Measurements from ENCODE around the gene EXOC3.
A peak's percentile ranks its signal among the peaks of the same experiment; 100 is the strongest.

EXOC3 gene

DNA sequence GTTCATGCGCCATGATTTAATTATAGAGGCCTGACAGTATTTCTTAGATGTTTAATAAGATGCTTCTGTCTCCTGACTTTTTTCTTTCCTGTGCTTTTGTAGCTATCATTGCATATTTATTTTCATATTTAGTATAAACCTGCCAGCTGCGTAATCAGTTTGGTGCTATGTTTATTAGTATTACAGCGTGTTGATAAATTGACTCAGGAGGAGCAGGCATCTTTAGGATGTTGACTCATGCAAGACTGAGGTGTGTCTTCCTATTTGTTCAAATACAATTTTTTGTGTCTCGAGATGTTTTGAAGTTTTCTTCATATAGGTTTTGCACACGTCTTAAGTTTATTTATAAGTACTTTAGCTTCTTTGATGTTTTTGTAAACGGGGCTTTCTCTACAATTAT lies 35.9 kb upstream of the EXOC3 start:
- no peak for DNase-seq

DNA sequence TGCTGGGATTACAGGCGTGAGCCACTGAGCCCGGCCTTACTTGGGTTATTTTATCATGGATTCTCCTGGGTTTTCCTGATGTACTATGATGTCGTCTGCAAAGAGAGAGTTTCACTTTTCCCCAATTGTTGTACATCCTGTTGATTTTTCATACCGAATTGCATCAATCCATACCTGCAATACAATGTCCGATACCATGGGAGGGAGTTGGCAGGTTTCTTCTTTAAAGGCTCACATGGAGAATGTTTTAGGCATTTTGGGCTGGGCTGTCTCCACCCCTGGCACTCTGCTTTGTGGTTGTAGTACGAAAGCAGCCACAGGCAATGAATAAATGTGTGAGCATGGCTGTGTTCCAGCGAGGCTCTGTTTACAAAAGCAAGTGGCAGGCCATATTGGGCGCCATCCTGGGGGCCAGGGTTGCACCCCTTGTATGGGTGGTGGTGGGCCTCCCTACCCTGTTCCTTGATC lies 35.1 kb upstream of the EXOC3 start:
- no peak for DNase-seq

DNA sequence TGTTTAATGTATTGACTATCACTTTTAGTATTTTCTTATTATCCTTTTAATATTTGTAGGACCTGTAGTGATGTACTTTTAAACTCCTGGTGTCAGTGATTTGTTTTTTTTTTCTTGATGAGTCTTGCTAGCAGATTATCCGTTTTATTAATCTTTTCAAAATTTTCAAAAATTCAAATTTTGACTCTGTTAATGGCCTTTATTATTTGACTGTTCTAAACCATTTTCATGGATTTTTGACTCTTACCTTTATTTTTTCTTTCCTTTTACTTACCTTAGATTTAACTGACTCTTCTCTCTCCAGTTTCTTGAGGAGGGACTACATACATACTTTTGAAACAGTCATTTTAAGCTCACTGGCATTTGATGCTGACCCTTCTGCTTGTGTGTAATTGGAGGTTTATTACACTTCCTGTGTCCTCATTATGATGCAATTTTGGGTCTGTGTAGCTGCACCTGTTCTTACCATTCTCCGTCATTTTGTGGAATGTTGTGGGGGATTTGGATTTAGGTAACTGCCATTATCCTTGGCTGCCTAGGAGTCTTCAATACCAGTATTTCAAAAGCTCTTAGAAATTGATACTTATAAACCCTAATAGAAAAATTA lies 32.0 kb upstream of the EXOC3 start:
- no peak for DNase-seq

DNA sequence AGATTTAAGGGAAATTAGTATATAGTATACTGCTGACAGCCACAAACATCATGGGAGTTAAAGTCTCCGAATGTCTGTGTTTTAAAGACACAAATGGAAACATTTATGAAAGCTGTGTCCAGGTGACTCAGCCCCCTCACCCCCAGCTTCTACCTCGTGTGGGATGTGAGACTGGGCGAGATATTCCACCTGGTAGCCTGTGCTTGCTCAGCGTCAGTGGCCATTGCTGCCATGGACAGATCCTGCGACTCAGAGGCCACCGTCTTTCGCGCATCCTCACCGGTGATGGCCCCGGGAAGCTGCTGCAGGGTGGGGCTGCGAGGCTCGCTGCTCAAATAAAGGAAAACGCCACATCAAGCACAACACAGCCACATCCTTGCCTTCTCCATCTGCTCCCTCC lies 31.2 kb upstream of the EXOC3 start:
- DNase-seq, result no peak

DNA sequence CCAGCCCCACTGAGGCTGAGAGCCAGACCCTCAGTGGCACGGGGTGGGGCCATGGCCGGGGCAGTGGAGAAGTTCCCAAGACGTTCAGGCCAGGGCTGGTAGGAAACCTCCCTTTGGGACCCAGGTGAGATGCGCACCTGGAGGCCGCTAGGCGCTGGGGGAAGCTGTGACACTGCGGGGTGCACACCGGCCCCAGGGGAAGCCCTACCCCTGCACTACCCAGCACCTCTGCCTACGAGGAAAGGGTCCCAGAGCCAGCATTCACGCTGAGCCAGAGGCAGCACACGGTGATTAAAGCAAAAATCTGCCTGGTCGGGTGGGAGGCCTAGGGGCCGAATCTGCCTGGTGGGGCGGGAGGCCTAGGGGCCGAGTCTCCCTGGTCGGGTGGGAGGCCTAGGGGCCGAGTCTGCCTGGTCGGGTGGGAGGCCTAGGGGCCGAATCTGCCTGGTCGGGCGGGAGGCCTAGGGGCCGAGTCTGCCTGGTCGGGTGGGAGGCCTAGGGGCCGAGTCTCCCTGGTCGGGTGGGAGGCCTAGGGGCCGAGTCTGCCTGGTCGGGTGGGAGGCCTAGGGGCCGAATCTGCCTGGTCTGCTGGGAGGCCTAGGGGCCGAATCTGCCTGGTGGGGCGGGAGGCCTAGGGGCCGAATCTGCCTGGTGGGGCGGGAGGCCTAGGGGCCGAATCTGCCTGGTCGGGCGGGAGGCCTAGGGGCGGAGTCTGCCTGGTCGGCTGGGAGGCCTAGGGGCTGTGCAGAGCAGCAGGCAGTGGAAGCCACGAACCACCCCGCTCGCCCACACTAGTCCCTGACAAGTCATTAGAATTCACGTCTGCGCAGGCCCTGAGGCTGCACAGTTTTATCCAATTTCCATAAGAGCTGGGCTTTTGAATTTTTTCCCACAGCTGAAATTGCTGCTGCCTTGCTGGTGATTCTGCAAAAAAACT lies 27.7 kb upstream of the EXOC3 start:
- DNase-seq, result peak; percentile 29

DNA sequence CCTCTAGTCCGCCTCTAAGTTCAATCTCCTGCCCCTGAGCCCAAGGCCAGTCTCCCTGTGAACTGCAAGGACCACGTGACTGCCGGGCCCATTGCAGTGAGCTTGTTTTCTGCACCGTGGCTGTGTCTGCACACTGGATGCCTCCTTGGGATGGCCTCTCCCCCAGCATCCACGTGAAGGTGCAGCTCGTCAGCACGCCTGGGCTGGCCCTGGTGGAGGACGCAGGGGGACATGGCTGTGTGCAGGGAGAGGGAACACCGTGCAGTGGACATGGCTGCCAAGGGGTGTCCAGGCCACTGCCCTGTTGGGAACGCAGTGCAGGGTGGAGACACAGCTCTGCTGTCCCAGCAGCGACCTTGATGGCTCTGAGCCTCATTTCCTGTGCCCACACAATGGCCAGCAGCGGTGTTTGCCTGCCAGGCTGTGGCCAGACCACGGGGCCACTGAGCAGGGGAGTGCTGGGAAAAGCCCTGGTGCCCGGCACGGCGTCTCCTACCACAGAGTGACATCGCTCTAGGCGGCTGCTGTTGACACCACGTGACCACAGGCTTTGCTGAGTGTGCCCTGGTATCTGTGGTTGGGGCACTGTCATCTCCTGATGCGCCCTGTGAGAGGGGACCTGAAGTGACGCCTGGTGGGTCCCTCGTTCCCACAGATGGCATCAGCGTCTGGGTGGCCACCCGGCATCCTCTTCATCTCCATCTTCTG lies 26.9 kb upstream of the EXOC3 start:
- DNase-seq, result no peak

DNA sequence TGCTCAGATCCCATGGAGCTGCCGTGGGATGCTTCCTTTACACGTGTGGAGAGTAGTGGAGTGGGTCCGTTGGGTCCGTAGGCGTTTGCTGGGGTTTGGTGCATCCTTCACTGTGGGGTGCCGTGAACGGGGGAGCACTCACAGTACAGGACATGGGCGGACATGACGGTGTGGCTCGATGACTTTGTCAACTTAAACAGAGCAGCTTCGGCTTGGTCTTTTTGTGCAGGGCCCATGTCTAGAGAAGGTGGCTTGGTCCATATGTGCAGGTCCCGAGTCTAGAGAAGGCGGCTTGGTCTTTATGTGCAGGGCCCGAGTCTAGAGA lies 26.4 kb upstream of the EXOC3 start:
- no peak for DNase-seq

DNA sequence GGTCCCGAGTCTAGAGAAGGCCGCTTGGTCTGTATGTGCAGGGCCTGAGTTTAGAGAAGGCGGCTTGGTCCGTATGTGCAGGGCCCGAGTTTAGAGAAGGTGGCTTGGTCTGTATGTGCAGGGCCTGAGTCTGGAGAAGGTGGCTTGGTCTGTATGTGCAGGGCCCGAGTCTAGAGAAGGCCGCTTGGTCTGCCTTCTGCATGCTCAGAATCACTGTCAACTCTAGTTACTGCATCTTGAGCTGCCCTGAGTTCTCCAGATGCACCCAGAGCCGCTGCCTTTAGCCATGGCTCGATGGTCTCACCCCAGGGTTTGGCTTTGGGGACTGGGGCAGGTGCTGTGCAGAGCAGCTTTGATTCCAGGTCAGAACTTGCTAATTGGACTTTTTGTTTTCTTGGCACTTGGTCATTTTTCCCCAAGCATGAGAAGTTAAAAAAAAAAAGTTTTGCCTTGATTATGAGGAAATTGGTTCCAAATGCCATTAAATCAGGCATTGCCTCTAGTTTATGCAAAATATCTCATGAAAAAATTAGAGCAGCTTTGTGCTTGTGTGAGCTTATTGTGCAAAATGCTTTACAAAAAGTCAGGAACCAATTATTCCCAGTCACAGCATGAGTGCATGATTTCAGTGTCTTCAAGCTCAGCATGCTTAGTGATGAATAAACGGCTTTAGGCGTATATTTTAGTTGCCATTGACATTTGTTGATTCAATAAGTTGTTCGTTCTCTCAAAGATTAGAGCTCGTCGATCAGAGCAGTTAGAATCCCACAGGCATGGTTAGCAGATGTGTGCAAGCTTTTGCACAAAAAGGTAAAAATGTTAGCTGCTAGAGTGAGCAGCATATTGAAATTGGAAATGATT lies 25.4 kb upstream of the EXOC3 start:
- DNase-seq, result no peak

DNA sequence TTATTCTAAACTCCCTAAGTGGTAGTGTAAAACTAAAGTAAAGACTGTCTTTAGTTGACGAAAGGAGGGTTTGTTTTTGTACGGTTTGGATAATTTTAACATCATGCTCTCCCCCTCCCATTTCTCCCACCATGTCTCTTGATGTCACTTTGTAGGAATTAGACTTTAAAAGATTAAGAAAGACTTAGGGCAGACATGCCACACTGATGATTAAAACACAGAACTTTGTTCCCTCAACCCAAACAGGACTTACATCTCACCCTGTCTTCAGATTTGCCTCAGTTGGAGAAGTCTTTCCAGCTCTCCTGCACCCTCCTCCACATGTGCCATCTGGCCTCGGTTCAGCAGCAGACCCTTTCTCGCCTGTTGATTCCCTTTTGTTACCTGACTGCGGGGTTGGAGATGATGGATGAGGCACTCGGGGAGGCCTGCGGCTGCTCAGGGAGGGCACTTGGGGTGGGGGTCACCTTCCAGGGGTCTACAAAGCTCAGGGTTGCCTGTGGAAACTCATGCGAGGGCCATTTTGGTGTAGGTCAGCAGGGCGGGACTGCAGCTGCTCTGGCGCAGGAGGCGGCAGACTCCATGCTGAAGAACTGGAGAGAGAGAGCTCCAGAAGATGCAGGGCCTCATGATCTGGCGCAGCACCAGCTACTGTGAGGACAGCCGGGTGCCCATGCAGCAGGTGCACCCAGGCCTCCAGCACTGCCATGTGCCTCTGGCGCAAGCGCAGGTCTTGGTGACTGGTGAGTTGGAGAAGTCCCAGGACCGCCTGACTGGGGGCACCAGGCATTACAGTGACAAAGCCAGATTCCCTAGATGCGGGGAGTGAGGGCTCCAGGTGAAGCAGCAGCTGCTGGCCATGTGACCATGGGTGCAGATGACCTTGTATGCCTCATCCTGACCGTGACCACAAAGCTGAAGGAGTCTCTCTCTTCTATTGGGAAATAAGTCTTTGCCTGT lies 24.5 kb upstream of the EXOC3 start:
- DNase-seq, result peak; percentile 25

DNA sequence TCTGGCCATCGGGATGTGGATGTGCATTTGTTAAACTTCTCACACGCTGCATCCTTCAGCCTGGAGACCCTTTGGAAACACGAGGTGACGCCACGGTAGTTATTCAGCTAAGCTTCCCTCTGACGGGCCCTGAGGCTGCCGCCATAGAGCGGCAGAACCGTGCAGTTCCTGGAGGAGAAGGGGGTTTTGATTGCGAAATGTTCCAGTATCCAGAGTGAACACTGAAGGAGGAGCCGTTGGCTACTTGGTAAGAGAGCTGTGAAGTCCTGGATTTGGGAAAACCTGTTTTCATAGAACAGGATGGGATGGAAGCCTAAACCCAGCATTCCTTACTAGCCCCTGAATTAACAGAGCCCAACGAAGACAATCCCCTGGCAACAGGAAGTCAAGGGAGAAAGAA lies 23.0 kb upstream of the EXOC3 start:
- no peak for DNase-seq

DNA sequence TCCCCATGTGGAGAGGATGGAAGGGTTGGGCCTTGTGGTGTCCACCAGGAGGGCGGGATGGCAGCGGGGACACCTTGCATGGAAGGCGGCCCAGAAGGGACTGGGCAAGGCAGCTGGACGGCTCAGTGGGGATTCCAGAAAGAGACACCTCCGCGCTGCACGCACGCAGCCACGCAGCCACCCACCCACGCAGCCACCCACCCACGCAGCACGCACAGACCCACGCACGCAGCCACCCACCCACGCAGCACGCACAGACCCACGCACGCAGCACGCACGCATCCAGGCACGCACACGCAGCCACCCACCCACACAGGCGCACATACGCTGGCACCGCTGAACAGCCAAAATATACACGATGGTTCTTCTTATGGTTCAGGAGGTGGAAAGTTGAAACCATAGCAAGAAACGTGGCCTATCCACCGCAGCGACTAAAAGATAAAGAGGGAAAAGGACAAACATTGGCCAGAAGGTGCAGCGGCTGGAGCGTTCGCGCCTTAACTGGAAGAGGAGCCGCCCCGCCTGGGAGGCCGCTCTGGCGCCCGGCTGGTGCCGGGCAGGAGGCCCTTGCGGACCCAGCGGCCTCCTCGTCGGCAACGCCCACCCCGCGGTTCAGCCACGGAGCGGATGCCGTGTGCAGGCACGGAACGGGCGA lies 22.2 kb upstream of the EXOC3 start:
- no peak for DNase-seq

DNA sequence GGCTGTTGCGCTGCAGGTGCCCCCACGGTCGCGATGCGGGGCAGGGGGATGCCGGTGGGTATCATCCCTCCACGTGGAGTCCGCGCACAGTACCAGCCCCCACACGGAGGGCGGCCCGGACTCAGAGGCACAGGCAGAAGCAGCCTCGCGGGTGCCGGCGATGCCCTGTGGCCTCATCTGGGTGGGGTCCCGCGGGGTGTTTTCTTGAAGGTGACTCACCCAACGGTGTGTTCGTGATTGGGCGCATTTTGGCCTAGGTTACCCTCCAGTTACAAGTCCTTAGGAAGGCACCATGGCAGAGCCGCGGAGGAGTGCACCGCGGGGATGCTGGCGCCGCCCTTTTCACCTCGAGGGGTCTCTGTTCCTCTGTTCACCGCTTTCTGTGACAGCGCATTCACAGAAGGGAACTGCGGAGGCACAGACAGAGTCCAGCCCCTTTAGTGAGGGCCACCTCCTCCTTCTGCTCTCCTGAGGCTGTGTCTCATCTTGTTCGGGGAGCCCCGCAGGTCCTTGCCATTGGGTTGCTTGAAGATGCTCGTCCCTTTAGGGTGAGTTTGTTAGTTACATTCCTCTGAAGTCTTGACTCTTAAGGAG lies 21.6 kb upstream of the EXOC3 start:
- DNase-seq, result no peak

DNA sequence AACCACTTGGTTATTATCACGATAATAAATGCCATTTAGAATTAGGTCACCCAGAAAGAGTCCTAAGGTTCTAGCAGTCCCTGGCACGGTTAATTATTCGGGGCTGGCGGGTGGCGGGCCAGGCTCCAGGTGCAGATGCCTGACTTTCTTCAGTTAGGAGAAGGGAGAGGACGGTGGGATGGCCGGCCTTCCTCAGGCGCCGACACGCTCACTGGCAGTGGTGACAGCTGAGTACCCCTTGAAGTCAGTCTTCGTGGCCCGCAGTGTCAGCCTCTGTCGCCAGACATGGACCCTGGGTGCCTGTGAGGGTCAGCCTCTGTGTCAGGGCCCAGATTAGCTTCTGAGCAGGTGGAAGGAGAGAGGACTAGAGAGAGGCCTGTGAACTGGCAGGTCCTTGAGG lies 21.1 kb upstream of the EXOC3 start:
- no peak for DNase-seq

DNA sequence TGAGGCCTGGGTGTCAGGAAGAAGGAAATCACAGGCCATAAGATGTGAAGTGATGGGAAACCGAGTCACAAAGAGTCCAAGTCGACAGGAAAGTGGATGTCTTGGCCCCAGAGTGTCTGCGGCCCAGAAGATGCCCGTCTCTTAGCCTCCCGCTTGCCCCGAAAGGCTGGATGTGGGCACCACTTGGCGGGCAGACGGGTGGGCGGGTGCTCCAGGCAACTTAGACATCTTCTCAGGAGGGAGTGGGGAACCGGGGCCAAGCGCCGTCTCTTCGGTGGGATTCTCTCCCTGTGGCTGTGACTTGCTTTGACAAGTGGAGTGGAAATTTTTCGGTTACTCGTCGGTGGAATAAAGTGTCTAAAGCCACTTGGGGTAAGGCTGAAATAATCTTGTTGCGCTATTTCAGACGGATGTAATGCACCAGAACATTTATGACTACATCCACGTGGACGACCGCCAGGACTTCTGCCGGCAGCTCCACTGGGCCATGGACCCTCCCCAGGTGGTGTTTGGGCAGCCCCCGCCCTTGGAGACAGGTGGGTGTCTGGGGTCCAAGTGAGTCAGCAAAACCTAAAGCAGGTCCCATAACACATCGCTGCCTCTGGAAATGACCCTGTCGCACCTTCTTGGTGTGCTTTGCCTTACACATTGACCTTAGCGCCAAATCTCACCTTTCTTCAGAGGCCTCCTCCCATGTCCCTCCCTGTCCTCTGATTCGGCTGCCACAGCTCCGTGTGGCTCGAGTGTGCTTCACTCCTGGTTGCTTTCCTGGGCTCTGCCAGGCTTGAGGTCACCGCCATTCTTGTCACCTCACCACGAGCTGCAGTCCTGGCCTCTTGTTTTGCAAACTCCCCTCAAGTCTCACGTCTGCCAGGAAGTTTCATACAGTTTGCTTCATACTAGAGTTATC lies 20.4 kb upstream of the EXOC3 start:
- no peak for DNase-seq

DNA sequence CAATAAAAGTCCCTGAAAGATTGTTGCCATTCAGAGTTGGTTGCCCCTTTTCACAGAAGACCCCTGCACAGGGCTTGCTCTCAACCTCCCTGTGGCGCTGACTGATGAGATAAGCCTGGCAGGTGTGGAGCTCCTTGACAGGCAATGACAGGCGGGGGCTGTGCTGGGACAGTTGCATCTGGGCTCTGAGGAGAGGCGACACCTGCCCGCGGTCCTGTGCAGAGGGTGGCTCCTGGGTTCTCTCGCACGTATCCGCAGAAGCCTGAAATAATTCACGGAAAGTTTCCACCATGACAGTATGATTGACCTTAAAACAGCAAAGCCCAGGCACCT lies 19.8 kb upstream of the EXOC3 start:
- no peak for DNase-seq

DNA sequence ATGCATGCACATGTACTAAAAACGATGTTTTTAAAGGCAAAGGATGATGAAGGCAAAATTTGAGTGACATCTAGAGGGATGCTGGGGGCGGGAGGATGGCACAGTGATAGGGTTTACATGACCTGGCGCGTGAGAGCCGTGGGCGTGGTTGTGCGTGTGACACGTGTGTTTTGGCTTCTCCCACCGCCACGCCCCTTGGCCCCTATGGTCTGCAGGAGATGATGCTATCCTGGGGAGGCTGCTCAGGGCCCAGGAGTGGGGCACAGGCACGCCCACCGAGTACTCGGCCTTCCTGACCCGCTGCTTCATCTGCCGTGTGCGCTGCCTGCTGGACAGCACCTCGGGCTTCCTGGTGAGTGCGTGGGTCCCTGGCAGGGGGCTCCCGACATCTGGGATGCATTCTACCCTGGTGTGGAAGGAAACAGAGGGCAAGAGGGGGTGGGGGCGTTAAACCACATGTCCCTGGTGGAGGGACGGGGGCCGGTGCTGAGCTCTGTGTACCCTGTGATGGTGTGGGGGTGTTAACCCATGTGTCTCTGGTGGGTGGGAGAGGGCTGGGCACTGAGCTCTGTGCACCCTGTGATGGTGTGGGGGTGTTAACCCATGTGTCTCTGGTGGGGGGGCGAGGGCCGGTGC lies 19.2 kb upstream of the EXOC3 start:
- no peak for DNase-seq

DNA sequence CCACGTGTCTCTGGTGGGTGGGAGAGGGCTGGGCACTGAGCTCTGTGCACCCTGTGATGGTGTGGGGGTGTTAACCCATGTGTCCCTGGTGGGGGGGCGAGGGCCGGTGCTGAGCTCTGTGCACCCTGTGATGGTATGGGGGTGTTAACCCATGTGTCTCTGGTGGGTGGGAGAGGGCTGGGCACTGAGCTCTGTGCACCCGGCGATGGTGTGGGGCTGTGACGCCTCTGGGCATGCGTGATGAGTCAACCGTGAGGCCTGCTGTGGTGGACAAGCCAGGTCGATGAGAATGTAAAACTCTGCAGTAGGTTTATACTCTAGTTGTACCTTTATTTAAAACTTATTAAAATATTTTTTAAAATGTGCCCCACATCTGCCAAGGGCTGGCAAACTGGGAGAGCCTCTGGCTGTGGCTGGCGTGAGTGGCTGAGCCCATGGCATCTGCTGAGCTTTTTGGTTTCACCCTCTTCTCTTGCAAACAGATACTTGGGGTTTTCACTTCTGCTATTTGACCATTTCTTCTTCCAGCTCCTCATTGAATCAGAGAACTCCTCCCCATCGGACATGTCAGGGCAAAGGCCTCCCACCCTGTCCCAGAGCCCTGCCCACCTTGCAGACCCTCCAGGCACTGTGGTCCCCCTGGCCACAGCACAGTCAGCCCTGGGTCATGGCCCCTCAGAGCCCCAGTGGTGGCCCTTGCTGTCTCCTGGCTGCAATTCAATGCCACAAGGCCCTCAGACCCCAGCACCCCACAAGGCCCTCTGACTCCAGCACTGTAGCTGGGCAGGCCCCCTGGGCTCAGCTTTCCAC lies 18.5 kb upstream of the EXOC3 start:
- peak; percentile 50 for DNase-seq

DNA sequence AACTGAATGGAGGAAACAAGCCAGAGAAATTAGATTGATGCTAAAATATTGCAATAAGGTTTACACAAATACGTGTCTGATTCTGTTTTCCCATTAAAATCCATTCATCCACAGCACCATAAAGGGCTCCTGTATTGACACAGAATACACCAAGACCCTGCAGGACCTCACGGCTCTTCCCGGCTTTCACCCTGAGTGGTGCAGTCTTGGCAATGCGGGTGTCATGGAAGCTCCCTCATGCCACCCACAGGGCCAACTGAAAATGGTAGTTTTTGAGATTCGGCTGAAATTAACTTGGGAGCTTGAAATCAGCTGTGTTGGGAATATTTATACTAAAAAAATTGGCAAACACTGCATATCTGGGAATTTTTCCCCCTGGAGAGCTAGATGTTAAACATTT lies 17.3 kb upstream of the EXOC3 start:
- peak; percentile 25 for DNase-seq

All from fibroblast of skin of back (primary cell).